Measurements from ENCODE around the gene PNPO.

PNPO gene

DNA sequence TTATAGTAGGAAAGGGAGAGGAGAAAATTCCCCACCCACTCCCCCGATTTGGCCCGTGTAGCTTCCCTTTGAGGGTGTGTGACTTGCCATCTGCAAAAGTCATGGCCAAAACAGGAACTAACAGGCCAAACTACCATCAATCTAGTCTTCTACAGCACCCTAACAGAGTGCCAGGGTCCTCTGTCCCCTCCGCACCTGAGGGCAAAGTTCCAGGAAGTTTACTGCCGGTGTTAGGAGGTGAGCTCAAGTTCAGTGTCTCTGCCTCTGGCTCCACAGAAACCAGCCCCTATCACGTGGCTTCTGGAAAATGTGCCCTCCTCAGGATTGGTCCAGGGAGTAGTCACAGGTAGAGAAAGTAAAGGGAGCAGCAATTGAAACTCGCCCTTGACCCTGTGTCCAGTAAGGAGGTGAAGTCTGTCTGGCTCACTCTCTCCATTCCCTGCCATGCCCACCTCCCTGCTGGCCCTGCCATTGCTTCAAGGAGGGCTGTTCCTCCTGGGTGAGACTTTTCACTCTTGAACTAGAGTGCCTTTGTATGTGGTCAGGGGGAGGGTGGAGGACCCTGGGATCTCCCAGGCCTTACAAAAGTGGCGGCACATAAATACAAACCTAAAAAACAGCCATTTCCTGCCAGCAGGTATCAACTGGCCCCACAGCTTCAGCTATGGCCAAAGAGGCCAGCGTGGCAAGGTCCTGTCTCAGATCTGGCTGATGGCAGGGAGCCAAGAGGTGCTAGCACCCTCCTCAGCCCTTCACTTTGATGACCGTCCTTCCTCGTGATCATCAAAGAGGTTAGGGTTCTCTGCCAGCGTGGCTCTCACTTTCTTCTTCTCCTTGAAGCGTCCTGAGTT is 11.0 kb downstream of the PNPO start:
- DNase-seq: no peak

DNA sequence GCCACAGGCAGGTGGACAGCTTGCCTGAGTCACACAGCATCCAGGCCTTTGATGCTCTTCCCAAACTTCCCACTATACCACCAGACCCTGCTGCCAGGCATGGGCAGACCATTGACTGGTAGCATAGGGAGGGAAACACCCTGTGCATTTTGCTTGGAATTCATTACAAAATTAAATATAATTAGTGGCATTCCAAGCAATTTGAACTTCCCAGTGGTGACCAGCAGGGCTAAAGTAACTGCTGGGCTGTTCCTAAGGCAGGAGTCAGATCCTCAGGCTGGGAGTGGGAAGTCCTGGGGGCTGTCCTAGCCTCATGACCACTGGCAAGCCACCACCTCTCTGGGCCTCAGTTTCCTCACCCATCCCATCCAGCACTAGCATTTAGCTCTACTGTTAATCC is 12.5 kb downstream of the PNPO start:
- DNase-seq: no peak

DNA sequence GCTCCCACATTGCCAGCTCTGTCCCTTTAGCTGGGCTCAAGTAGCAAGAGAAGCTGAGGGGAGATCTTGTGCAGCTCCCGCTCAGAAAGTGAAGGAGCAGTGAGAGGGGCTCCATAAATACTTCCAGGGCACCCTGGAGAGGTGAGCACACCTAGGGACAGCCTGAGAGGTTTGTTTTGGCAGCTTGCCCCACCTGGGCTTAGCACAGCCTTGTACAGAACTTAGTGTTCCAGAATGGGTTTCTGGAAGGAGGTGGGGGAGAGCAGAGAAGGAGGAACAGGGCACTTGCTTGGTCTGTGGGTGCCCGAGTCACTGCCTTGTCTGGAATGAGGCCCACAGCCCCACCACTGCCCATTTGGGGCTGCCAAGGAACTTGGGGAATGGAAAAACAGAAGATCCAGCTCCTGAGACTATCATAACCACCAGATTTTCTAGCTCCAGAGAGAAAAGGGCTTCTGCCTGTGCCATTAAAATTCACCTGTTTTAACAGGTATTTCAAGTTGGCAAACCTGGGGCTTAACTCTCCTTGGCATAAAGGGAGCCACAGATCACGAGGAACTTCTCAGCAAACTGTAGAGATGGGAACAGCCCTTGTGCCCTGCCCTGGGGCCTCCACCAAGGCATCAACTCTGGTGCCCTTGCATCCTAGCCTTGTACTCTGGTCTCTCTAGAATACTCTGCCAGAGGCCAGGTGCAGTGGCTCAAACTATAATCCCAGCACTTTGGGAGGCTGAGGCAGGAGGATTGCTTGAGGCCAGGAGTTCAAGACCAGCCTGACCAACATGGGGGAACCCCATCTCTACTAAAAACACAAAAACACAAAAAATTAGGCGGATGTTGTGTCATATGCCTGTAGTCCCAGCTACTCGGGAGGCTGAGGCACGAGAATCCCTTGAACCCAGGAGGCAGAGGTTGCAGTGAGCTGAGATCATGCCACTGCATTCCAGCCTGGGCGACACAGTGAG is 14.4 kb downstream of the PNPO start:
- no peak for DNase-seq

DNA sequence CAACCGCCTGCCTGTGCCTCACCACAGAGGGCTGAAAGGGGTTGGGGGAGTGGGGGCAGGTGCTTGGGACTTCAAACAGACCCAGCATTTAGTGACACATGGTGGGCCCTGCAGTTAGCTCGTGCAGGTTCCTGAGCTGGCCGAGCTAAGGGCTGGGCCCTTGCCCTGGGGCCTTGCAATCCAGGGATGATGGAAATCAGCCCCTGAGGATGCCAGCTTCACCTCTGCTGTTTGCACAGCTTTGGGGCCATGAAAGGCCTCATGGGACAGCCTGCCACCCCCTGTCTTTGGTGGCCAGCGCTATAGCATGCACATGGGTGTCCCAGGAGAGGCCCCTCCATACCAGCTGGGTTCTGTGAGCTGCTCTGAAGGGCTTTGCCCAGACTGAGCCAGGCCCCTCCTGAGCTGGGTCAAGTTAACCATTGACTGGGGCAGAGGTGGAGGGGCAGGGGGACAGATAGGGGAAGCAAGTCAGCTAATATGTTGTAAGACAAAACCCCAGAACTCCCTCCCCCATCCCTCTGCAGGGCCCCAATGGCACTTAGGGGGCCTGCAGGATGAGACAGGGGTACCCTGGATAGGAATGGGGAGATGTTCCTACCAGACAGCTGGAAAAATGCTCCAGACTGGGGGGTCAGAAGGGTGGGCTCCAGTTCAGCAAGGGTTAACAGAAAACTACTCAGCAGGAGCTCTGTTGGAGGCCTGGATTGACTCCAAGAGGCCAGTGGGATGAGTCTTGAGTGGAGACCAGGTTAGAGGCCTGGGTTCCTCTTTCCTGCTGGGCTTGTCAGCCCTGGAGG is 15.6 kb downstream of the PNPO start:
- DNase-seq: no peak

DNA sequence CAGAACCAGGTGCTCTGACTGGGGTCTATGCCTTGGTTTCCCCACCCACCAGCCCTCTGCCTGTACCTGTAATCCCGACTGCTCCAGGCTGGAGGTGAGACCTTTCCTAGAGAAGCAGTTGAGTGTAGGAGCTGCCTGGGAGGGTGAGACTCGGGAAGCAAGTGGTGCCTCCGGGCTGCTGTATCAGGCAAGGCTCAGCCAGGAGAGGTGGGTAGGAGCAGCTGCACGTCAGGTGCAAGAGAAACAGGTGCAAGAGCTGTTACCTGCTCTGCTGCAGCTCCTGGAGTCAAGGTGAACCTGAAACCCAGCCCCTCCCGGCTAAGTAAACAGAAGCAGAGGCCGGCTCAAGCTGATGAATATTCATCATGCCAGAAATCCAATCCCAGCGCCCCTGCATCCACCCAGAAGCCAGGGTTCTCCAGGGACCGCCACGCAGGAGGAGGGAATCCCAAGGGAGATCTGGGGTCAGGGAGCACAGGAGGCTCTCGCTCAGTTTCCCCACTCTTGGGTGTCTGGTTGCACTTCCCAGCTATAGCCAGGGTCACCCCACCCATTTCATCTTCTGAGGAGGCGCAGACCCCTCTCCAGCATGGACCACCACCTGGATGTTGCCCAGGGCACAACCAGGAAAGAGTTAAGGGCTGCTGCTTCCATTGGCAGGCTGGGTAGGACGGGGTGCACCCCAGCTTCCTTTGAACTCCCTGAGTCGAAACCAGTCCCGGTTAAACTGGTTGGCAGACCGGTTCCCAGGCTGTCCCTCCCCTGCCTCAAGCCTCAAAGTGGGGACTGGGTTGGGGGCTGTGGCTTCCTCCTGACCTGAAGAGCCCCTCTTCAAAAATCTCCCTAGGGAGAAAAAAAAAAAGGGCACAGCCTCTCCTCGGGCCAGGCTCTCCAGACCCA is 16.5 kb downstream of the PNPO start, which contains the start of gene PRR15L:
Gene PRR15L (minus strand): TSS at position 293 of the 900 bp plus-strand sequence. CDS start 4,649 bp downstream, outside the sequence.
- no peak for DNase-seq

DNA sequence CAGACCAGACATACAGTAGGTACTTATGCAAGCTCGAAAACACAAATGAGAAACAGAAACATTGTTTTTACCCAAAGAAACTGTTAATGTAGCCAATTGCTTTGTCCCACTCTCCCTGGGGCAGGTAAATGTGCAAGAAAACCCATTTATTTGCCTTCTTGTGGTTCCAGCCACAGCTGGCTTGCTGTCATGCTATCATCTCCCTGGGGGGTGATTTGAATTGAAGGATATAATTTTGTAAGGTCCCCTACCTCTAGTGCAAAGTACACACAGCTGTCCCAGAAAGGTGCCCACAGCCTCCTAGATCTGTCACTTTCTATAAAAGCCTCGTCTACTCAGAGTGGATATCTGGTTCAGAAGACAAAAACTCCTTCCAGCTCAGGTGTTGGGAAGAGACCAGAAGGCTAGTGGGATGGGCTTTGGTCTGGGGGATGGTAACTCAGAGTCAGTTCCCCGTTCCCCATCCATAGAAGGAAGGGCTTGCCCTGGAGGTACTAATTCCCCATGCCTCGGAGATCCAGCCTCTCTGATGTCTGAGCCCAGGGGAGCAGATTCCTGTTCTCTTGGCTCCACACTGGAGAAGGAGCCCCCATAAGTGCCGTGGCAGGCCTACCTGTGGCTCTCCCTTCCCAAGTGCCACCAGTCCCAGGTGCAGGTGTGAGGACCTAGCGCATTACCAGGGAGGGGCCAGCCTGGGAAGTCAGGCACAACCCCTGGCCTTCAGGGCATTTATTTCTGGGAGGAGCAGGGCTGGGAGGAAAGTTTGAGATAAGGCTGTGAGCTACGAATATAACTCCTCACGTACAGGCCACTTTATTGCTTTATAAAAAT is 18.7 kb downstream of the PNPO start:
- DNase-seq: no peak

DNA sequence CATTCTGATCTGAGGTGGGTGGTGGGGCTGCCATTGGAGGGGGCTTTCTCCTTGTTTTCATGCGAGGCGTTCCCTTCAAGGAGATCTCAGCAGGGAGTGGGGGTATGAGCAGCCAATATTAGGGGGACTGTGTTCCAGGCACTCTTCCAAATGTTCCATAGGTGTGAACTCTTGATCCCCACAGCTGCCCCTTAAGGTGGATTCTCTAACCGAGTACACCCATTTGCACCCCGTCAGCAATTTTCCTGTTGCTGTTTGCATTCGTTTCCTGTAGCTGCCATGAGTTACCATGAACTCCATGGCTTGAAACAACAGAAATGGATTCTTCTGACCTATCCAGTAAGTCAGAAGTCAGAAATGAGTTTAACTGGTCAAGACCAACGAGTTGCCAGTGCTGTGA is 20.0 kb downstream of the PNPO start:
- DNase-seq: no peak

DNA sequence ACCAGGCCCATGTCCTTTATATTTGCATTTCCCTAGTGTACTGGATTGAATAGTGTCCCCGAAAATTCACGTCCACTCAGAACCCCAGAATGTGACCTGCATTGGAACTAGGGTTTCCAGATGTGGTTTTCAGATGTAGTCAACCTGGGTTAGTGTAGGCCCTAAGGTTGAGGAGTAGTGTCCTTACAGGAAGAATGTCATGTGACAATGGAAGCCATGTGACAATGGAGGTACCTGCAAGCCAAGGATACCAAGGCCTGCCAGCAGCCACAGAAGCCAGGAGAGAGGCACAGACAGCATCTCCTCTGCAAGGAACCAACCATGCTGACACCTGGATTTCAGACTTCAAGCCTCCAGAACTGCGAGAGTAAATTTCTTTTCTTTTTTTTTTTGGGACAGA is 21.5 kb downstream of the PNPO start:
- no peak for DNase-seq

DNA sequence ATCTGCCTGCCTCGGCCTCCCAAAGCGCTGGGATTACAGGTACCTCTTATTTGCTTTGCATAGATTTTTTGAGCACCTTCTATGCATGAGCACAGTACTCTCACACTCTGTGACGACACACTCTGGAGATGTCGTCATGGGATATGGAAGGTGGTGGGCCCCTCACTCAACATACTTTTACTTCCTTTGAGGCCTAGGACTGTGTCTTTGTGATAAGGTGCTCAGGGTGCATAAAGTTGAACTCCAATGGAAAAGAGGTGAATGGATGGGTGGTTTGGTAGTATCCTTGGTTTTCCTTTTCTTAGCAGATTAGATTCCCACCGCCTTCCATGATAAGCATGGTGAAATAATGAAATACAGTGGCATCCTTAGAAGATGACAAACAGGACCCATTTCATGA is 23.5 kb downstream of the PNPO start:
- no peak for DNase-seq

DNA sequence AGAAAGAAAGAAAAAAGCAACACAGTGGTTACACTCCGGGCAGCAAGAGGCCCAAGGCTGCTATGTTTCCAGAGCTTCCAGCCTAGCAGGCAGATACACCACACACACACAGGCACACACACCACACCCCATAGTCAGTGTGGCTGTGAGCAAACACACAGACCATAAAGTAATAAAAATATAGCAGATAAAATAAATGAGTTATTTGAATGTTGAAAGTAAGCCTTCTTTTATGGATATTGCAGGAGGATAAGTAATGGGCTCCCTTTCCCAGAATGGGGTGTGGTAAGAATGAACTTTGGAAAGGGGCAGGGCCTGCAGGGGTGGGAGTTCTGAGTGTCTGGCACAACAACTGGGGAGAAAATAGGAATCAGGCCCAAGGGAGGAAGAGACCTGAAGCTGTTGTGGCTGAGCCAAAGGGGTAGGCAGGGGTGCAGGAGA is 24.7 kb downstream of the PNPO start:
- no peak for DNase-seq

DNA sequence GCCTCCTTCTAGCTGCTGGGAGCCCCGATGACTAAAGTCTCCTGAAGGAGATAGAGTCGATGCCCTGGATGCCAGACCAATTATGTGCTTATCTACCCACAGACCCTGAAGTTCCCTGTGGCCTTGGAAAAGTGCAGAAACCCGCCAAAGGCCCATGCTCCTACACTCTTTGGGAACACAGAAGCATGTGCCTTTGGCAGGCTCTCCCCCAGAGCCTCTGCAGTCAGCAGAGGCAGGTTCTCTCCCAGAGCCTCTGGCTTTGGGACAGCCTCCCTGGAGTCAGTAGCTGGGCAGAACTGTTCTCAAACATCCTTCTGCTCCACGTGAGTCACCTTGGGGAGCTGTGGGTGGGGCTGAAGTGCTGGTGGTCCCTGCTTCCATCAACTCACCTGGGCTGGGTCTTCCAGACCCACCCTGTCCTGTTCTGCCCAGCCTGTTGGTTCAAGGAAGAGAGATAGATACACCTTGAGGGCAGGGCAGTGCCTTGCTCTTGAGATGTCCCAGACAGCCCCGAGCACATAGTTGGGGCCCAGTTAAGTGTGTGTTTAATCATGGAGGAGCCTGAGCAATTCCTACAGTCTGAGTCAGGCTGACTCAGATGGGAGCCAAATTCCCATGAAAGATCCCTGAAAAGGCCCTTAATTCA is 26.4 kb downstream of the PNPO start:
- DNase-seq: peak; percentile 89

DNA sequence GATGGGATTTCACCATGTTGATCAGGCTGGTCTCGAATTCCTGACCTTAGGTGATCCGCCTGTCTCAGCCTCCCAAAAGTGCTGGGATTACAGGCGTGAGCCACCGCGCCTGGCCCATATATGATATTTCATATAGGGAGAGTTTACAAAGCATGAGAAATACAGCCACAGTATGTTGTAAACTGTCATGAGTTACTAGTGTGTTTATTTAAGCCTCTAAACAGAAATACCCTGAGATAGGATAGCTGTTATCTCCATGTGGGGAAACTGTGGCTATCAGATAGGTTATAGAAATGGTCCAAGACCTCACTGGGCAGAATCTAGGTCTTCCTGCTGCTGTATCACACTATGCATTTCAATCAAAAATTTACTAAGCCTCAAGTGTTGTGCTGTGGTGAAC is 27.5 kb downstream of the PNPO start:
- no peak for DNase-seq

DNA sequence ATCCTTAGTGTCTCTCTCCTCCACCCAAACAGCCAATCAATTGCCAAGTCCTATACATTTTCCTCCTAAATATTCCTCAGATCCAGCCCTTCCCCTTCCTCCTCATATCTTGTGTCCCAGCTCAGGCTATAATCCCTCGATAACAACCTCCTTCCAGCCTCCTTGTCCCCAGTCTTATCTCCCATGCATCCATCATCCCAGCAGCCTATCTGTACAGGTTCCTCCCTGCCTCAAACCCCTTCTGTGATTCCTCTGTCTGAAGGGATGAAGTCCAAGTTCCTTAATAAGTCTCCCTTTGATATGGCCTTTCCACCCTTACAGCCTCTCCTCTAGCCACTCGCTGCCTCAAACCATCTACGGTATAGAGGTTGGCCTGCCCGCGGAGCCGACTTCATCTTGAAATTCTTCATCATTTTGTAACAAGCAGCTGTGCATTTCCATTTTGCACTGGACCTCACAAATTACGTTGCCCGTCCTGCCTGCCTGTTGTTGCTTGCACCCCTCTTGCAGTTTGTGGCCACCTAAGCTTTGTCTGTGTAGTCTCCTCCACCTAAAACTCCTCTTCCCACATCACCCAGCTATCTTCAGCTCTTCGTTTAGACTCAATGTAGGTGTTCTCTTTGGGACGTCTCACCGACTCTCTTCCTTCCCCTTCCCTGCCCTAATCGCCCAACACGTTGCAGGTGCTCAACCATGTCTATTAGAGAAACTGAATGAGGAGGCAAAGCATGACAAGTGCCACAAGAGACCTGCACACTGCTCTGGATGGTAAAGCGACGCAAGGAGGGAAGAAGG is 28.8 kb downstream of the PNPO start:
- DNase-seq: no peak

DNA sequence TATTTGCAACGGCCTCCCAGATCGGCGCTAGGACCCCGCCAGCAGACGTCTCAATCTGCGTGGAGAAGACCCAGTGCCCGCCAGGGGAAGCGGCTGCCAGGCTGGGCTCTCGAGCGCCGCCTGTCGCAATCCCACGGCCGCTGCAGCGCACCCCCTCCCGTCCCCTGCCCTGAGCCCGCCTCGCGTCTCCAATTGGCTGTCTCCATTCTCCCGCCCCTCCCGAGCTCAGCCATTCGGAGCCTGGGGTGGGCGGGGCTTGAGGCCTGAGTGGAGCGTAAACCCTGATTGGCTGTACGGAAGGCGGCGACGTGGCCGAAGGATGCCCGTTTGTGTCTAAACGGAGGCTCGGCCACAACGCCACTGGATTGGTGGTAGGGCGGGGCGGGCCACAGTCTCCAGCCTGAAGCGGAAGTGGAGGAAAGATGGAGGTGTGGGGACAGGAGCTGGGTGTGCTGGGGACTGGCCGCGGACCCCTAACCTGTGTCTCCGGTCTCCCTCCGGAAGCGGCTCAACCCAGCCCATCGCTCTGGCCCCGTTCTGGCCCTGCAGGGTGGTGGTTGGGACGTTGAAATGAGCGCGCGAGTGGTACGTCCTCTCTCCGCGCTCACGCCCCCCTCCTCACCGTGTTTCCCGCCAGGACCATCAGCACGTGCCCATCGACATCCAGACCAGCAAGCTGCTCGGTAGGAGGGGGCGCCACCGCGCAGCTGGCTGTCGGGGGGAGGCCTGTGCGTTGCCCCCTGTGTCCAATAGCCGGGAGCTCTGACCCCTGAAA is 29.5 kb downstream of the PNPO start, which contains the start of gene CDK5RAP3:
Gene CDK5RAP3 (plus strand): TSS at position 389 of the 775 bp plus-strand sequence. CDS start 34 bp downstream, at position 423.
- peak; percentile 100 for DNase-seq

DNA sequence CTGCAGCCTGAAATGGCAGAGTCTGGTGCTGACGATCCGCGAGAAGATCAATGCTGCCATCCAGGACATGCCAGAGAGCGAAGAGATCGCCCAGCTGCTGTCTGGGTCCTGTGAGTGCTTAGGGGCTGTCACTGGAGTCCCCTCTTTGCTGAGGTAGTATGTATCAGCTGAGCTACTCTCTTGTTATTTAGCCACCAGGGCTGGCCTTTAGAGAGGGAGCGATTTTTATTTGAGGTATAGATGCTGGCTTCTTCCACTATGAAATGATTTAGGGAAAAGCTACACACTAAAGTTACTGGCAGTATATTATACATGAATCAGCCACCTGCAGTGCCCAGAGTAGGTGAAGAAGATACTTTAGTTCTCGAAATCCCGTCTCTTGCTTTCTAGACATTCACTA is 32.2 kb downstream of the PNPO start:
- no peak for DNase-seq

DNA sequence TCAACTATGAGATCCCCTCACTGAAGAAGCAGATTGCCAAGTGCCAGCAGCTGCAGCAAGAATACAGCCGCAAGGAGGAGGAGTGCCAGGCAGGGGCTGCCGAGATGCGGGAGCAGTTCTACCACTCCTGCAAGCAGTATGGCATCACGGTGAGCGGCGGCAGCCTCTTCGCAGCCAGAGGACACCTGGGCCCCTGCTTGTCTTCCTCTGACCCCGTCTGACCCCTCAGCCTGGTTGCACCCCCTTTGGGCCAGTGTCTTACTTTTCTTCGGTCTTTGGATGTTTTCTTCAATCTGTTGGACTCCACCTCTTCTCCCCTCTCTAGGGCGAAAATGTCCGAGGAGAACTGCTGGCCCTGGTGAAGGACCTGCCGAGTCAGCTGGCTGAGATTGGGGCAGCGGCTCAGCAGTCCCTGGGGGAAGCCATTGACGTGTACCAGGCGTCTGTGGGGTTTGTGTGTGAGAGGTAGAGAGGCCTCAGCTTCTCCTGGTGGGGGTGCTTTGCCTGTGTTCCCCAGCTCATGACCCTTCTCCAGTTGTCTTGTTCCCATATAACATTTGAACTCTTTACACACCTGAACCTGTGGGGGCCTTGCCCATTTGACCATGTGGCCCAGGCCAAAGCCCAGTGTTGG is 33.9 kb downstream of the PNPO start:
- DNase-seq: no peak

DNA sequence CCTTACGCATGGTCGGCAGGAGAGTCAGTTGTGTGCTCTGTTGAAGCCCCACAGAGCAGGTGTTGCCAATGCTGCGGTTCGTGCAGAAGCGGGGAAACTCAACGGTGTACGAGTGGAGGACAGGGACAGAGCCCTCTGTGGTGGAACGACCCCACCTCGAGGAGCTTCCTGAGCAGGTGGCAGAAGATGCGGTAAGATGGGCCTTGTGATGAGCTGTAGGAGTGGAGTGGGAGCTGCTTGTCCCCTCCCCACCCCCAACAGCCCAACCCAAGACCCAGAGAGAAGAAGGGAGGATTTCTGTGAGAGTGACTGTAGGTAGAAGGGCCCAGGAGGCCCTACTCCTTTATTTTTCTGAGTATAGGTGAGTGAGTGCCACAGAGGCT is 34.4 kb downstream of the PNPO start:
- DNase-seq: no peak

DNA sequence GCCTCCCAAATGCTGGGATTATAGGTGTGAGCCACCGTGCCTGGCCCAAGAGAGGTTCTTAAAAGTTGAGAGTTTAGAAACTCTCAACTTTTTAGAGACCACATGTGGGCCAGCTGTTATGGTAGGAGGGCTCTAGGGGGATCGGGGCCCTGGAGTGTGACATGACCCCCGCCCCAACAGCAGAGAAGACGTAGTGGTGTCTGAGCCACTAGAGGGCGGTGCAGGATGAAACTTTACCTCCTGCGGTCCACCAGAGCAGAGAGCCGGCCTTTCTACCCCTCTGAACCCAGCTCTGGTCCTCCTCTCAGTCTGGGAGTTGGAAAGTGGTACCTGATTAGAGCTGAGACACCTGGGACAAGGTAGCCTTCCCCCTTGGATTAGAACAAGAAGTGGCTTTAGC is 37.0 kb downstream of the PNPO start:
- peak; percentile 57 for DNase-seq
